ENCODE data around the gene P2RX3.

Gene P2RX3

GRCh38 chr11:57342702-57343101, 4.5 kb downstream of the P2RX3 start:
- Histone ChIP-seq H3K4me3 (no peak overlapping the region), H3K27ac (peak overlapping the region in 1 of 21 experiments; percentile 5)

GRCh38 chr11:57343825-57344224, 5.7 kb downstream of the P2RX3 start:
- Histone ChIP-seq H3K27ac (no peak overlapping the region), H3K4me3 (no peak overlapping the region)

DNA sequence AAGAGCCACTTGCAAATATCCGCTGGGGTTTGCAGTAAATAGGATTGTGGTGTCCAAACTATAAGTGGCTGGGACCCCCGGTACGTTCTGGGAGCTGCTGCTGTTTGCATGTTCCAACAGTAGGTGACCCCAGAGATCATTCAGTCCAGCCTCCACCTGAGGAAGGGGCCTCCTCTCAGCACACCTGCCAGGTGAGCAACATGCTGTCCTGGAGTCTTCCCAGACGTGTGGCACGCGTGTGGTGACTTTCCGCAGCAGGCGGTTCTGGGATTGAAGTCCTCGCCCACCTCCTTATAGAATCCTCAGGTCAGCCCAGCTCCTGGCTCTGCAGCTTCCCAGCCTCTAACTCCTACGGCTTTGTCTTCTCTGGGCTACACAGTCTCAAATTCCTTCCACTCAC, 6.7 kb downstream of the P2RX3 start:
- H3K4me3 ChIP-seq, result no peak overlapping the region

DNA sequence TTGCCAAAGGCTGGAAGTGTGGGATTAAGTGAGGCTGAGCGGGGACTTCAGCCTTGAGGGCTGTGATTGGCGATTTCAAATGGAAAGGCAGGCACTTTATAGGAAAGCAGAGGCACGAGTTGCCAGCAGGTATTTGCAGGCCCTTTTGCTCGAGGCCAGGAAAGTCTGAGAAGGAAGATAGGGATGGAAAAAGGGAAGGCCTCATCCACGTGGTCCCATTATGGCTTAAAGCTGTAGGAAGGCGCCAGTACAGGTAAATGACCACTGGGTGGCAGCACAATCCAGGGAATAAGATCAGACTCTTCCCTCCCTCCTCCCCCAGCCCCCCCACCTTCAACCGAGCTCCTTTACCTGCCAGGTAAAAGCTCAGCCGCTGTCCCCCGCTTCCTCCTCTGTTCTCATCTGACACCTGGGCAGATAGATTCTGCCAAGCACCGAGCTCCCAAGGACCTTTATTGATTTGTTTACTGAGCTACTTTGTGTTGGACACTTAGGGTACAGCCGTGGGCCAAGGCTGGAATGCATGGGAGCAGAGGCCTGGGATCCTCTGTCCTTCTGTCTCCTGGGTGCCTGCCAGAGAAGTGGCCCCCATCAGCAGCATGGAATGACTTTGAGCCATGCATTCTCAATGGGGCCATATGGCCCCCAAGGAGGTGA, 7.5 kb downstream of the P2RX3 start:
- Histone ChIP-seq H3K4me3 (no peak overlapping the region), H3K27ac (no peak overlapping the region)

More for the DNA sequence above, 6.7 kb downstream of the P2RX3 start:
- H3K27ac ChIP-seq, result no peak overlapping the region

DNA sequence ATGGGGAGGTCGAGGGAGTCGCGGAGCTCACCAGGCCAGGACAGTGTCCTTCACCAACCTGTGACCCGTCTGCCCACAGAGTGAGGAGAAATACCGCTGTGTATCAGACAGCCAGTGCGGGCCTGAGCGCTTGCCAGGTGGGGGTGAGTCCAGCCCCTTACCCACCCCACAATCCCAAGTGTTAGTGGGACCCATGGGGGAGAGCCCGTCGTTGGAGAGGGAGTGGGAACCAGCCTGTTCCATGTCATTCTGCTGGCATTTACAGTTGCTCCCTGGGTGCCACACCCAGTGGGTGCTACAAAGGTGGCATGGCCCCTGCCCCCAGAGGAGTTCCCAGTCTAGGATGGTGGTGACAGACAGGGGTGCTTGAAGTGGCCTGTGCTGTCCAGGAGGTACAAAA, 9.2 kb downstream of the P2RX3 start:
- H3K27ac ChIP-seq, result no peak overlapping the region
- no peak overlapping the region for H3K4me3 ChIP-seq

GRCh38 chr11:57348052-57348451, 9.9 kb downstream of the P2RX3 start:
- Histone ChIP-seq H3K27ac (no peak overlapping the region), H3K4me3 (no peak overlapping the region)

DNA sequence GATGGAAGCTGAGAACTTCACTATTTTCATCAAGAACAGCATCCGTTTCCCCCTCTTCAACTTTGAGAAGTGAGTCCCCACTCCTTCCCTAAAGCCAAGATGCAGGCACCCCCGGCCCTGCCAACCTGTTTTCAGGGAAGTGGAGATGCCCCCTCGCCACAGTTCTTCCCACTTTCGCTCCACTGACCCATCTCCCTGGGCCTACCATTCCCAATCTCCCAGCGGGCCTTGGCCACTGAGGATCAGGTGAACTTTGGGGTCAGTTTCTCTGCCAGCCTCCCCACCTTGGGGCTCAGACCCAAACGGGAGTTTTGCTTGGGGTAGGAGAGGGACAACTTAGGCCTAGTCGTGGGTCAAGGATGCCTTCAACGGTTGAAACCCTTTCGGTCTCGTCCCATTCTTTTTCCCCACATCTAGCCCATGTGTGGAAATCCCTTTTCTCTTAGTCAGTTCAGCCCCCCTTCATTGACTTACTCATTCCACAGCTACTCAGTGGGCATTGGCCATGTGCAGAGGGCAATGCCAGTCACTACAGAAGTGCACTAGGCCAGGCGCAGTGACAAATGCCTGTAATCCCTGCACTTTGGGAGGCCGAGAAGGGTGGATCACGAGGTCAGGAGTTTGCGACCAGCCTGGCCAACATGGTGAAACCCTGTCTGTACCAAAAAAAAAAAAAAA, 10.6 kb downstream of the P2RX3 start:
- H3K27ac ChIP-seq, result no peak overlapping the region
- H3K4me3 ChIP-seq, result no peak overlapping the region

DNA sequence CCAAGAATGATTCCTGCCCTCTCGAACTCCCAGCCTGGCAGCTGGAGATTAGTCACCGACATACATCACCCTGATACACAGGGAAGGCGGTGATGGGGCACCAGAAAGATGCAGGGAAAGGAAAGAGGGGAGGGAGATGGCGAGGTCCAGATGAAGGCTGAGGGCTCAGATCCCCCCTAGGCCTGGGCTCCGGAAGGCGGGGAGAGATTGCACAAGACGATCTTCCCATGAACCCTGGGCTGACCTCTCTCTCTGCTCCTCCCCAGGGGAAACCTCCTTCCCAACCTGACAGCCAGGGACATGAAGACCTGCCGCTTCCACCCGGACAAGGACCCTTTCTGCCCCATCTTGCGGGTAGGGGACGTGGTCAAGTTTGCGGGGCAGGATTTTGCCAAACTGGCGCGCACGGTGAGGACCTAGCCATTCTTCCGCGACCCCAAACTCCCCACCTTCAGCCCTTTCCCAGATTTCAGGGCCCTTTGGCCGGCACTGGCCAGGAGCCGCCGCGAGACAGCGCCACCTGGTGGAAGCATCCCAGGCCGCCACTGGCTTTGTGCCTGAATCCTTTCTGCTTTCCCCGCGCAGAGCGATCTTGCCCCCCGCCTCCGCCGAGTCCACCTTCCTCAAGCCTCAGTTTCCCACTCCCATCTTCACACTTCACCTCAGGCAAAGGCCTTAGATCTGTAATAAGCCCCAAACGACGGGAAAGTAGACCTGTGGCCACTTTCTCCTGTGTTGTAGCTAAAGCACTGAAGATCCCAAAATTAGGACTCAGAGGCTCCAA, 11.5 kb downstream of the P2RX3 start:
- Histone ChIP-seq H3K27ac (no peak overlapping the region), H3K4me3 (no peak overlapping the region)

- H3K27ac ChIP-seq, result no peak overlapping the region
- H3K4me3 ChIP-seq, result no peak overlapping the region
Measured at GRCh38 chr11:57353036-57353435, 14.9 kb downstream of the P2RX3 start.

DNA sequence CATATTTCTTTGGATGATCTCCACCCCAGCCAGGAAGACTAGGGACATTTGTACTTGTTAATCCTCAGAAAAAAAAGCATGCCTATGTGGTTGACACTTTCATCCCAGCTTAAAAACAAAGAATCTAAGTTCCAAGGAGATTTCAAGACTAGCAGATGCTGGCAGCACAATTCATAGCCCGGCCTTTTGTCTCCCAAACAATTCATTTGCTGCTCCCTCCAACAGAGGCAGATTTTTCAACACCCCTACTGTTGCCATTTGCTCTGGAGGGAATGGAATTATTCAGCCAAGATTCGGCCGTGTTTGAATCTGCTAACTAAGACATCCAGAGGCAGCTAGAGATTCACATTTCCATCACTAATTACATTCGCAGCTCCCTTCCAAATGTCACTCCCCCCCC, 15.3 kb downstream of the P2RX3 start:
- no peak overlapping the region for H3K27ac ChIP-seq
- no peak overlapping the region for H3K4me3 ChIP-seq

- Histone ChIP-seq H3K27ac (no peak overlapping the region), H3K4me3 (no peak overlapping the region)
Measured at GRCh38 chr11:57353852-57354251, 15.7 kb downstream of the P2RX3 start.

DNA sequence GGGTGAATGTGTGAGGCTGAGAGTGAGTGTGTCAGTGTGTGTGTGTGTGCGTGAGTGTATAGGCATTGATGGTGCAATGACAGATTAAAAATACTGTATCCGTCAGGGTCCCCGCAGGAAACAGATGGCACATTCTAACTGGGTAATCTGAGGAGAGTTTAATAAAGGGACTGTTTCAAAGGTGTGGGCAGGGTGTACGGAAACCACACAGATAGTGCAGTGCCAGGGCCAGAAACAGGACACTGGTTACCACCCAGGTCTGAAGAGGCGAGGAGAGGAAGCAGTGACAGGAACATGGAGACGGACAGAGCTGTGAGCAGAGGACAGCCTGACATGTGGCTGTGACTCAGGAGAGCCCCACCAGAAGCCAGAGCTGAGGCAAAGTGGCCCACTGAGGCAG, 16.5 kb downstream of the P2RX3 start:
- H3K4me3 ChIP-seq, result no peak overlapping the region
- H3K27ac ChIP-seq, result no peak overlapping the region

- H3K27ac ChIP-seq, result peak overlapping the region in 5 of 21 experiments; percentile 2 to 15 (median 8)
Measured at GRCh38 chr11:57356268-57356667, 18.1 kb downstream of the P2RX3 start.

DNA sequence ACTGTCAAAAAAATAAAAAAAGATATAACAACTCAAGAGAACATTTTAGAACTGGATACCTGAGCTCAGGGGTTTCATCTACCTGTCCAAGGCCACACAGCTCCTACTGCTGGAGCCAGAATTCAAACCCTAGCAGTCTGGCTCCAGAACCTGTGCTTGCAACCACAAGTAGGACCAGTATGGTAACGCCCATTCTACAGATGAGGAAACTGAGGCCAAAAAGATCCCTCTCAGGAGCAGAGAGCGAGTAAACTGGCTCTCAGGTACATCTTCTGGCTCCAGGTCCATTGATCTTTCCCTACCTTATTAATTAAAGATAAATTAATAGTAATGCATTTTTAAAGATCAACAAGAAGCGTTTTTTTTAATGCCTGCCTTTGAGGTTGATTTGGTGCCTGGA, 19.2 kb downstream of the P2RX3 start:
- peak overlapping the region in 6 of 21 experiments; percentile 18 to 62 (median 46) for H3K27ac ChIP-seq
- no peak overlapping the region for H3K4me3 ChIP-seq

More at GRCh38 chr11:57356268-57356667, 18.1 kb downstream of the P2RX3 start:
- no peak overlapping the region for H3K4me3 ChIP-seq

- Histone ChIP-seq H3K4me3 (no peak overlapping the region), H3K27ac (peak overlapping the region in 9 of 21 experiments; percentile 18 to 62 (median 39))
Measured at GRCh38 chr11:57357856-57358255, 19.7 kb downstream of the P2RX3 start.

DNA sequence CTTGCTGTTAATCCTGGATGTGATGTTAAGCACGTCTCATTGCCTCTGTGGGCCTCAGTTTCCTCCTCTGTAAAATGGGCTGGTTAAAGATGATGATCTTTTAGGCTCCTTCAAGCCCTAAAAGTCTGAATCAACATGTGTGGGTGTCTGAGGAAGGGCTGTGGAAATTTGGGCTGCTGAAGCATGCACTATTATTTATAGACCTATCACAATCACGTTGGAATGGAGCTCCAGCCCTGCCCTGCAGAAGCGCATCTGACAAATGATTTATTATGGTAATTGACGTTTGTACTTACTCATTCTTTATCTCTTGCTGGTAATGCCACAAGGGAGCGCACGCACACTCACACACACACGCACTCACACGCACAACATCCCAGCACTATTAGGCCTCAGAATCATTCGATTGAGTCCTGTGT, 20.4 kb downstream of the P2RX3 start:
- Histone ChIP-seq H3K27ac (peak overlapping the region in 6 of 21 experiments; percentile 4 to 77 (median 53)), H3K4me3 (no peak overlapping the region)

- H3K4me3 ChIP-seq, result no peak overlapping the region
- peak overlapping the region in 6 of 21 experiments; percentile 4 to 77 (median 48) for H3K27ac ChIP-seq
Measured at GRCh38 chr11:57358991-57359390, 20.8 kb downstream of the P2RX3 start.

DNA sequence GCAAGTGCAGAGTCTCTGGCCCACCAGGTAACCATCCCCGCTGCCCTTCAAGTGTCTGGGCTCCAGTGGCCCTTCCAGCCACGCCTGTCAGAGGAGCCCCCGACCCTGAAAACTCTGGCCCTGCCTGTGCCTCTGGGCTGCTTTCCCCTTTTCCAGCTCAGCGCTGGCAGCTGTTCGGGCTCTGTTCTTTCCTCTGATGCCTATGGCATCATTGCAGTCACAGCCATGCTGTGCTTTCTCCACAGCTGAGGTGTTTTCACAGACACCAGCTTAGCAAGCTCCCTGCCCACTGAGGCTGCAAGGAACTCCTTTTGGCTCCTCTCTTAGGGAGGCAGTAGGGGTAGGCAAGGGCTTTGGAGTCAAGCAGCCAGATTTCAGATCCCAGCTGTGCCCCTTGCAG, 21.2 kb downstream of the P2RX3 start:
- H3K4me3 ChIP-seq, result no peak overlapping the region
- H3K27ac ChIP-seq, result peak overlapping the region in 6 of 21 experiments; percentile 4 to 77 (median 48)

- Histone ChIP-seq H3K4me3 (no peak overlapping the region), H3K27ac (peak overlapping the region in 1 of 21 experiments; percentile 77)
Measured at GRCh38 chr11:57359896-57360690, 21.9 kb downstream of the P2RX3 start.

GRCh38 chr11:57360991-57361390, 22.8 kb downstream of the P2RX3 start:
- Histone ChIP-seq H3K27ac (no peak overlapping the region), H3K4me3 (no peak overlapping the region)
